GM10248 (cell line): ENCODE data around the gene TUBAL3.

Experiments
- CTCF ChIA-PET: fragments of 300-600 bp; sonication (Branson Sonifier 250); formaldehyde crosslinking; extraction: SDS; loops from one replicate; lab custom pipeline; 2021; ENCODE audit warnings: antibody characterized with exemption; lab: Yijun Ruan, JAX
- POLR2A ChIA-PET: fragments of 350-650 bp; sonication (Branson Sonifier 250); formaldehyde crosslinking; extraction: SDS; loops from one replicate; lab custom pipeline; 2020; ENCODE audit warnings: antibody characterized with exemption; lab: Yijun Ruan, JAX
- DNase-seq: peaks from one replicate; pipeline ENCODE4 v3.0.0; 2012; ENCODE audit errors: extremely low spot score
- CTCF ChIP-seq: IDR thresholded peaks from 2 replicates; pipeline ENCODE4 v1.5.1; 2012; ENCODE audit warnings: mild to moderate bottlenecking, low read depth; ENCODE audit errors: extremely low read depth, missing control alignments, control extremely low read depth

The TUBAL3 gene

GRCh38 chr10:5433182-5433581 lies 28.6 kb upstream of the TUBAL3 start:
- no peak for TF ChIP-seq CTCF
- CTCF ChIA-PET = interaction anchor here (0.7 to 5.4 kb wide), 14 partner anchors 8 to 618 kb away, joined by 3 to 61 read pairs (median 8); no protein-coding TSS in a partner anchor
- POLR2A ChIA-PET = no interaction called here
- no peak for DNase-seq

GRCh38 chr10:5428133-5428532 lies 23.5 kb upstream of the TUBAL3 start:
- DNase-seq = no peak
- ChIA-PET POLR2A (no interaction called here), CTCF (interaction anchor here (0.9 to 1.7 kb wide), 5 partner anchors 11 to 613 kb away, joined by 3 to 5 read pairs (median 4); no protein-coding TSS in a partner anchor)
- no peak for TF ChIP-seq CTCF

- no peak for DNase-seq
- CTCF ChIA-PET = interaction anchor here (1.0 to 4.7 kb wide), 12 partner anchors 8 to 610 kb away, joined by 3 to 47 read pairs (median 4); no protein-coding TSS in a partner anchor
- no peak for TF ChIP-seq CTCF
- POLR2A ChIA-PET = no interaction called here
Observed at GRCh38 chr10:5424751-5425150, 20.1 kb upstream of the TUBAL3 start.

GRCh38 chr10:5423771-5424170 lies 19.1 kb upstream of the TUBAL3 start:
- no peak for TF ChIP-seq CTCF
- no peak for DNase-seq
- POLR2A ChIA-PET = no interaction called here
- CTCF ChIA-PET = interaction anchor here (1.0 to 4.7 kb wide), 8 partner anchors 10 to 609 kb away, joined by 3 to 47 read pairs (median 6); no protein-coding TSS in a partner anchor

- CTCF ChIA-PET = interaction anchor here (1.4 kb wide), 1 partner anchor 13 kb away, joined by 5 read pairs; no protein-coding TSS in a partner anchor
- POLR2A ChIA-PET = no interaction called here
- DNase-seq = no peak
- no peak for TF ChIP-seq CTCF
Observed at GRCh38 chr10:5419466-5420094, 15.0 kb upstream of the TUBAL3 start.

GRCh38 chr10:5418584-5418983 lies 14.0 kb upstream of the TUBAL3 start:
- no peak for DNase-seq
- POLR2A ChIA-PET = no interaction called here
- CTCF ChIA-PET = interaction anchor here (0.8 to 2.9 kb wide), 4 partner anchors 14 to 603 kb away, joined by 3 to 19 read pairs (median 6); no protein-coding TSS in a partner anchor
- TF ChIP-seq CTCF = no peak
